H9 (cell line): Measurements from ENCODE around the gene FHIT. TPM values are rescaled to one million over a fixed set of nuclear protein-coding genes. Genes with fewer than 3 reads are reported as not detected.

Experiments used
- DNase-seq: peaks from one replicate; pipeline ENCODE4 v3.0.0-alpha.2; 2017
- H2AFZ ChIP-seq: one replicate; pipeline ENCODE4 v1.6.1; 2013; ENCODE audit warnings: mild to moderate bottlenecking, low read length, control low read depth, moderate library complexity
- H2AK5ac ChIP-seq: 2 replicates; pipeline ENCODE4 v1.6.1; 2013; ENCODE audit warnings: low read length, control low read depth, mixed read lengths; ENCODE audit not compliant: insufficient read length
- H2BK120ac ChIP-seq: one replicate; pipeline ENCODE4 v1.6.1; 2013; ENCODE audit warnings: low read depth, mild to moderate bottlenecking, low read length, control low read depth, inconsistent platforms; ENCODE audit not compliant: poor library complexity, severe bottlenecking
- H2BK12ac ChIP-seq: 2 replicates; pipeline ENCODE4 v1.6.1; 2013; ENCODE audit warnings: low read length, control low read depth, mixed read lengths, low read depth; ENCODE audit not compliant: insufficient read length
- H2BK15ac ChIP-seq: 2 replicates; pipeline ENCODE4 v1.6.1; 2013; ENCODE audit warnings: low read depth, low read length, control low read depth
- H2BK20ac ChIP-seq: one replicate; pipeline ENCODE4 v1.6.1; 2013; ENCODE audit warnings: low read depth, mild to moderate bottlenecking, low read length, control low read depth, inconsistent platforms; ENCODE audit not compliant: poor library complexity, severe bottlenecking
- H2BK5ac ChIP-seq: 2 replicates; pipeline ENCODE4 v1.6.1; 2013; ENCODE audit warnings: low read length, control low read depth, mixed read lengths; ENCODE audit not compliant: insufficient read length
- H3K14ac ChIP-seq: 2 replicates; pipeline ENCODE4 v1.6.1; 2013; ENCODE audit warnings: low read length, control low read depth; ENCODE audit not compliant: insufficient read depth
- H3K18ac ChIP-seq: 2 replicates; pipeline ENCODE4 v1.6.1; 2013; ENCODE audit warnings: low read depth, mild to moderate bottlenecking, mixed read lengths, low read length, control low read depth; ENCODE audit not compliant: insufficient read length
- H3K23ac ChIP-seq: 2 replicates; pipeline ENCODE4 v1.6.1; 2013; ENCODE audit warnings: low read length, control low read depth, mixed read lengths, low read depth; ENCODE audit not compliant: insufficient read length
- H3K23me2 ChIP-seq: 2 replicates; pipeline ENCODE4 v1.6.1; 2013; ENCODE audit warnings: low read depth, mild to moderate bottlenecking, mixed read lengths, low read length, control low read depth; ENCODE audit not compliant: insufficient read length, poor library complexity, severe bottlenecking
- H3K27ac ChIP-seq: 2 replicates; pipeline ENCODE4 v1.5.1; 2013; ENCODE audit warnings: low read length, control low read depth, mixed read lengths, low read depth; ENCODE audit not compliant: insufficient read length
- H3K27me3 ChIP-seq: 2 replicates; pipeline ENCODE4 v1.6.1; 2013; ENCODE audit warnings: low read length, control low read depth, inconsistent platforms; ENCODE audit not compliant: insufficient read depth
- H3K4ac ChIP-seq: 2 replicates; pipeline ENCODE4 v1.6.1; 2013; ENCODE audit warnings: low read depth, mild to moderate bottlenecking, control low read depth, inconsistent platforms, low read length, moderate library complexity
- H3K4me1 ChIP-seq: 2 replicates; pipeline ENCODE4 v1.6.1; 2013; ENCODE audit warnings: low read length, control low read depth, inconsistent platforms; ENCODE audit not compliant: insufficient read depth
- H3K4me2 ChIP-seq: 2 replicates; pipeline ENCODE4 v1.6.1; 2013; ENCODE audit warnings: low read length, control low read depth, mixed read lengths; ENCODE audit not compliant: insufficient read length, insufficient read depth
- H3K56ac ChIP-seq: 2 replicates; pipeline ENCODE4 v1.6.1; 2013; ENCODE audit warnings: low read depth, mild to moderate bottlenecking, mixed read lengths, low read length, control low read depth; ENCODE audit not compliant: insufficient read length
- H3K79me1 ChIP-seq: 2 replicates; pipeline ENCODE4 v1.6.1; 2013; ENCODE audit warnings: low read depth, mild to moderate bottlenecking, moderate library complexity, low read length, control low read depth, inconsistent platforms; ENCODE audit not compliant: insufficient read depth, poor library complexity, severe bottlenecking
- H3K79me2 ChIP-seq: 2 replicates; pipeline ENCODE4 v1.6.1; 2013; ENCODE audit warnings: low read length, control low read depth, inconsistent platforms; ENCODE audit not compliant: insufficient read depth
- H3K9ac ChIP-seq: 2 replicates; pipeline ENCODE4 v1.6.1; 2013; ENCODE audit warnings: low read length, control low read depth, mixed read lengths; ENCODE audit not compliant: insufficient read length; ENCODE audit errors: extremely low read depth
- H3K9me3 ChIP-seq: one replicate; pipeline ENCODE4 v1.6.1; 2013; ENCODE audit warnings: low read depth, low read length, inconsistent platforms; ENCODE audit not compliant: control insufficient read depth
- H3T11ph ChIP-seq: one replicate; pipeline ENCODE4 v1.6.1; 2013; ENCODE audit warnings: mild to moderate bottlenecking, low read length, control low read depth, inconsistent platforms
- H4K20me1 ChIP-seq: one replicate; pipeline ENCODE4 v1.6.1; 2013; ENCODE audit not compliant: control insufficient read depth, insufficient read length, insufficient read depth
- H4K5ac ChIP-seq: 2 replicates; pipeline ENCODE4 v1.6.1; 2013; ENCODE audit warnings: low read depth, mild to moderate bottlenecking, mixed read lengths, low read length, control low read depth; ENCODE audit not compliant: insufficient read length
- H4K8ac ChIP-seq: replicated peaks from 2 replicates; pipeline ENCODE4 v1.6.1; 2013; ENCODE audit warnings: low read length, control low read depth, mixed read lengths, low read depth; ENCODE audit not compliant: insufficient read length
- H4K91ac ChIP-seq: 2 replicates; pipeline ENCODE4 v1.6.1; 2013; ENCODE audit warnings: low read depth, mild to moderate bottlenecking, moderate library complexity, mixed read lengths, low read length, control low read depth; ENCODE audit not compliant: insufficient read length
- H3K27ac Mint-ChIP-seq, 3 experiments: 2 replicates in 2 of 3; 3 replicates in 1 of 3; pipeline ENCODE4 v1.8.0; 2020 to 2021; ENCODE audit warnings: mixed read lengths in 3 of 3, mild to moderate bottlenecking in 1 of 3, moderate library complexity in 1 of 3
- H3K27me3 Mint-ChIP-seq: 2 replicates; pipeline ENCODE4 v1.8.0; 2021; ENCODE audit warnings: low read depth, mild to moderate bottlenecking, moderate library complexity, mixed read lengths
- H3K36me3 Mint-ChIP-seq, 3 experiments: 2 replicates in 2 of 3; 3 replicates in 1 of 3; pipeline ENCODE4 v1.8.0; 2020 to 2021; ENCODE audit warnings: low read depth in 3 of 3, mixed read lengths in 3 of 3; ENCODE audit not compliant: insufficient read depth in 1 of 3
- H3K4me1 Mint-ChIP-seq, 2 experiments: 2 replicates each; pipeline ENCODE4 v1.8.0; 2020; ENCODE audit warnings: mixed read lengths in 2 of 2
- H3K4me3 Mint-ChIP-seq, 2 experiments: 2 replicates in 1 of 2; 3 replicates in 1 of 2; pipeline ENCODE4 v1.8.0; 2020 to 2021; ENCODE audit warnings: mild to moderate bottlenecking in 2 of 2, mixed read lengths in 2 of 2, moderate library complexity in 1 of 2
- H3K9me3 Mint-ChIP-seq, 2 experiments: 2 replicates in 1 of 2; 3 replicates in 1 of 2; pipeline ENCODE4 v1.8.0; 2020; ENCODE audit warnings: mild to moderate bottlenecking in 2 of 2, mixed read lengths in 2 of 2, moderate library complexity in 1 of 2
- WGBS: extraction: QIAGEN DNeasy Blood & Tissue Kit; methylation state at CpG from one replicate; pipeline ENCODE4 v1.1.7; 2013; ENCODE audit warnings: missing lambda C conversion rate, low lambda C conversion rate, mixed read lengths; ENCODE audit not compliant: insufficient read length; ENCODE audit errors: extremely low coverage; 5-methylcytosine and 5-hydroxymethylcytosine counted together
- total RNA-seq: library from RNA; stranded (reverse); gene quantifications from 2 replicates; pipeline ENCODE4 v1.2.1, GENCODE V29; 2021
- TF ChIP-seq, protein P1 (sequence below): fragments of 200-600 bp; sonication (generic); conservative IDR thresholded peaks from 3 replicates; pipeline ENCODE4 v1.8.0; 2021; ENCODE audit warnings: antibody characterized with exemption, mild to moderate bottlenecking

FHIT gene
- total RNA-seq, 1 experiment from 2014 or later = 3.0 TPM

- H2AFZ ChIP-seq = no peak overlapping the region
- no peak overlapping the region for H2BK120ac ChIP-seq
- Mint-ChIP-seq H3K9me3 (no peaks in the 10 kb centered on the region), H3K4me3 (no peak overlapping the region), H3K27me3 (no peaks in the 10 kb centered on the region), H3K27ac (no peak overlapping the region), H3K36me3 (peaks cover 0 to 6% (median 2%) of the 10 kb centered on the region in 3 experiments; a peak in 1 of 7 replicates), H3K4me1 (peaks cover 9 to 11% of the 10 kb centered on the region in 2 experiments)
- H3K18ac ChIP-seq = no peak overlapping the region
- no CpG with 5 or more reads among the region's 3 CpGs for WGBS
- no peaks in the 10 kb centered on the region for H3K23me2 ChIP-seq
- H3K27me3 ChIP-seq = no peaks in the 10 kb centered on the region
- no peak overlapping the region for H4K5ac ChIP-seq
- H2AK5ac ChIP-seq = no peak overlapping the region
- H2BK15ac ChIP-seq = no peak overlapping the region
- no peaks in the 10 kb centered on the region for H3K9me3 ChIP-seq
- H2BK12ac ChIP-seq = no peak overlapping the region
- H3K14ac ChIP-seq = no peak overlapping the region
- no peak overlapping the region for H3K4ac ChIP-seq
- no peak overlapping the region for H3K27ac ChIP-seq
- no peak for DNase-seq
- H2BK20ac ChIP-seq = no peak overlapping the region
- H3T11ph ChIP-seq = no peak overlapping the region
- H3K23ac ChIP-seq = no peak overlapping the region
- no peak overlapping the region for H4K8ac ChIP-seq
- H3K79me1 ChIP-seq = no peaks in the 10 kb centered on the region
- no peak overlapping the region for H3K9ac ChIP-seq
- no peaks in the 10 kb centered on the region for H3K79me2 ChIP-seq
- H4K20me1 ChIP-seq = no peaks in the 10 kb centered on the region
- H3K4me1 ChIP-seq = no peaks in the 10 kb centered on the region; the same call in 1 of the 2 replicates
- TF ChIP-seq, protein P1, sequence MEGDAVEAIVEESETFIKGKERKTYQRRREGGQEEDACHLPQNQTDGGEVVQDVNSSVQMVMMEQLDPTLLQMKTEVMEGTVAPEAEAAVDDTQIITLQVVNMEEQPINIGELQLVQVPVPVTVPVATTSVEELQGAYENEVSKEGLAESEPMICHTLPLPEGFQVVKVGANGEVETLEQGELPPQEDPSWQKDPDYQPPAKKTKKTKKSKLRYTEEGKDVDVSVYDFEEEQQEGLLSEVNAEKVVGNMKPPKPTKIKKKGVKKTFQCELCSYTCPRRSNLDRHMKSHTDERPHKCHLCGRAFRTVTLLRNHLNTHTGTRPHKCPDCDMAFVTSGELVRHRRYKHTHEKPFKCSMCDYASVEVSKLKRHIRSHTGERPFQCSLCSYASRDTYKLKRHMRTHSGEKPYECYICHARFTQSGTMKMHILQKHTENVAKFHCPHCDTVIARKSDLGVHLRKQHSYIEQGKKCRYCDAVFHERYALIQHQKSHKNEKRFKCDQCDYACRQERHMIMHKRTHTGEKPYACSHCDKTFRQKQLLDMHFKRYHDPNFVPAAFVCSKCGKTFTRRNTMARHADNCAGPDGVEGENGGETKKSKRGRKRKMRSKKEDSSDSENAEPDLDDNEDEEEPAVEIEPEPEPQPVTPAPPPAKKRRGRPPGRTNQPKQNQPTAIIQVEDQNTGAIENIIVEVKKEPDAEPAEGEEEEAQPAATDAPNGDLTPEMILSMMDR = no peak
- no peak overlapping the region for H3K56ac ChIP-seq
- H4K91ac ChIP-seq = no peak overlapping the region
- no peak overlapping the region for H3K4me2 ChIP-seq
- no peak overlapping the region for H2BK5ac ChIP-seq
Measured at GRCh38 chr3:60703008-60703407, 548.2 kb downstream of the FHIT start.
